Activated CD8-positive, alpha-beta T cell treated with anti-CD3 and anti-CD28 coated beads, Interleukin-2, amount 10 ng/mL, durations not matched to agents 7 days and 5 days (primary cell): ENCODE data around the gene DAO. TPM values are rescaled to one million over a fixed set of nuclear protein-coding genes. Genes with fewer than 3 reads are reported as not detected.
A peak's percentile ranks its signal among the peaks of the same experiment; 100 is the strongest.
"Not testable (repeated sequence)": the region's sequence is repeated elsewhere in the genome, so short reads cannot be mapped to it uniquely, and the experiment has no call there.

Source experiments
- ATAC-seq: fragments of 150-1000 bp; cut with Tn5 transposase; one replicate; pipeline ENCODE4 v1.10.0; 2021; ENCODE audit warnings: moderate library complexity
- CTCF ChIA-PET: fragments of 350-600 bp; sonication (Branson Sonifier 250); formaldehyde crosslinking; loops from one replicate; lab custom pipeline; 2021; ENCODE audit warnings: antibody characterized with exemption; lab: Charles Lee
- POLR2A ChIA-PET: fragments of 350-600 bp; sonication (Branson Sonifier 250); formaldehyde crosslinking; loops from one replicate; lab custom pipeline; 2021; ENCODE audit warnings: antibody characterized with exemption; lab: Charles Lee
- DNase-seq: peaks from one replicate; pipeline ENCODE4 v3.0.0-alpha.2; 2020
- H3K27ac Mint-ChIP-seq: one replicate; pipeline ENCODE4 v1.8.0; 2021; ENCODE audit warnings: mild to moderate bottlenecking, mixed read lengths
- H3K27me3 Mint-ChIP-seq: one replicate; pipeline ENCODE4 v1.8.0; 2021; ENCODE audit warnings: low read depth, mixed read lengths
- H3K36me3 Mint-ChIP-seq: one replicate; pipeline ENCODE4 v1.8.0; 2021; ENCODE audit warnings: low read depth, mixed read lengths
- H3K4me1 Mint-ChIP-seq: one replicate; pipeline ENCODE4 v1.8.0; 2021; ENCODE audit warnings: low read depth, mixed read lengths
- H3K4me3 Mint-ChIP-seq: one replicate; pipeline ENCODE4 v1.8.0; 2021; ENCODE audit warnings: mild to moderate bottlenecking, mixed read lengths
- H3K9me3 Mint-ChIP-seq: one replicate; pipeline ENCODE4 v1.8.0; 2022; ENCODE audit warnings: mixed read lengths; ENCODE audit not compliant: insufficient read depth
- total RNA-seq, 2 experiments: library from RNA; stranded (reverse); gene quantifications; one replicate each; pipeline ENCODE4 v1.2.3, GENCODE V29; 2021

Gene DAO
- total RNA-seq, 2 experiments from 2014 or later: not detected

DNA sequence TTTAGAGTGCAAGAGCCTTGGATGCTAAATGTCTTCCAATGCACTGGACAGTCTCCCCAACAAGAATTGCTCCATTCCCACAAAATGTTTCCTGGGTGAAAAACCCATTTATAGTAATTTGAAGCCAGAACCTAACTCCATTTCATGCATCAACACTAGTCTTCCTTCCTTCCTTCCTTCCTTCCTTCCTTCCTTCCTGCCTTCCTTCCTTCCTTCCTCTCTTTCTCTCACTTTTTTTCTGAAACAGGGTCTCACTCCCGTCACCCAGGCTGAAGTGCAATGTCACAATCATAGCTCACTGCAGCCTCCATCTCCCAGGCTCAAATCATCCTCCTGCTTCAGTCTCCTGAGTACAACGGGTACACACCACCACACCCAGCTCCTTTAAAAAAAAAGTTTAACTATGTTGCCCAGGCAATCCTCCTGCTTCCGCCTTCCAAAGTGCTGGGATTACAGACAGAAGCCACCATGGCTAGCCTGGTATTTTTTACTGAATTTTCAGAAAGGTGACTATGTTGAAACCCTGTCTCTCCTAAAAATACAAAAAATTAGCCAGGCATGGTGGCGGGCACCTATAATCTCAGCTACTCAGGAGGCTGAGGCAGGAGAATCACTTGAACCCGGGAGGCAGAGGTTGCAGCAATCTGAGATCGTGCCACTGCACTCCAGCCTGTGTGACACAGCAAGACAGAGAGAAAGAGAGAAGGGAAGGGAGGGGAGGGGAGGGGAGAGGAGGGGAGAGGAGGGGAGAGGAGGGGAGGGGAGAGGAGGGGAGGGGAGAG, 20.6 kb upstream of the DAO start:
- H3K9me3 Mint-ChIP-seq, DNase-seq, ATAC-seq: not testable (repeated sequence)
- peaks cover 10% of the 10 kb centered on the region for H3K27me3 Mint-ChIP-seq
- peak overlapping the region; percentile 82 for H3K4me3 Mint-ChIP-seq
- H3K4me1 Mint-ChIP-seq: peaks cover 48% of the 10 kb centered on the region
- peaks cover 18% of the 10 kb centered on the region for H3K36me3 Mint-ChIP-seq
- ChIA-PET CTCF (interaction anchor here (1.0 to 2.0 kb wide), 3 partner anchors 92 to 298 kb away, joined by 3 to 6 read pairs (median 4); partner anchors contain the start of gene SART3), POLR2A (interaction anchor here (0.7 to 3.2 kb wide), 3 partner anchors 20 to 230 kb away, joined by 3 to 27 read pairs (median 3); no protein-coding TSS in a partner anchor)
- H3K27ac Mint-ChIP-seq: peak overlapping the region; percentile 76

DNA sequence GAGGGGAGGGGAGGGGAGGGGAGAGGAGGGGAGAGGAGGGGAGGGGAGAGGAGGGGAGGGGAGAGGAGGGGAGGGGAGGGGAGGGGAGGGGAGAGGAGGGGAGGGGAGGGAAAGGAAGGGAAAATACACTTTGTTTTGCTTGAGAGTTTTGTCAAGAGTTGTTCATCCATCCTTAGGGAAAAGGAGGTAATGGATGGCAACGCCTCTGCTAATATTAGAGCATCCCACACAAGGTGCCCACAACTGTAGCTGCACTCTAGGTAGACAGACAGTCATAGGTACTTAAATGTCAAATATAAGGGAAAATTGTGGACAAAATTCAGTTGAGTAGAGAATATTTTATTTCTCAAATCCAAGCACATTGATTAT, 20.0 kb upstream of the DAO start:
- ATAC-seq: no peak
- Mint-ChIP-seq H3K4me1 (peaks cover 45% of the 10 kb centered on the region), H3K9me3 (no peaks in the 10 kb centered on the region), H3K27ac (no peak overlapping the region), H3K4me3 (no peak overlapping the region), H3K27me3 (peaks cover 10% of the 10 kb centered on the region), H3K36me3 (peaks cover 15% of the 10 kb centered on the region)
- DNase-seq: no peak
- CTCF ChIA-PET: interaction anchor here (1.0 kb wide), 1 partner anchor 299 kb away, joined by 3 read pairs; the partner anchor contains the start of gene SART3
- POLR2A ChIA-PET: interaction anchor here (0.7 to 3.2 kb wide), 3 partner anchors 21 to 231 kb away, joined by 3 to 27 read pairs (median 3); no protein-coding TSS in a partner anchor

DNA sequence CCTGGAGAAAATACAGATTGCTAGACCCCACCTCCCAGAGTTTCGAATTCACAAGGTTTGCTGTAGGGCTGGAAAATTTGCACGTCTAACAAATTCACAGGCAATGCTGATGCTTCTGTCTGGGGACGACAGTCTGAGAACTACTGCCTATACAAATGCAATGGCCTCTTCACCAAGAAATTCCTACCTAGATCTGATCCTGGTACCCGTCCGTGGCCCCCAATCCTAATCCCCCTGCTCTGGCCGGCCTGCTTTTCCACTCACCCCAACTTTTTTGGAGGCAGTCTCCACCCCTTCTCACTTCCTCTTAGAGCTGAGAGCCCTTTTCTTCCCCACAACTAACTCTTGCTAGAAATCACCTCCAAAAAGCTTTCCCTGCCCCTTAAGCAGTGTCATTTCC, 19.4 kb upstream of the DAO start:
- Mint-ChIP-seq H3K9me3 (no peaks in the 10 kb centered on the region), H3K4me1 (peaks cover 40% of the 10 kb centered on the region), H3K4me3 (no peak overlapping the region), H3K27me3 (peaks cover 10% of the 10 kb centered on the region), H3K36me3 (peaks cover 10% of the 10 kb centered on the region), H3K27ac (no peak overlapping the region)
- ChIA-PET POLR2A (interaction anchor here (0.7 kb wide), 2 partner anchors 268 to 1637 kb away, joined by 3 read pairs; no protein-coding TSS in a partner anchor), CTCF (interaction anchor here (1.0 kb wide), 1 partner anchor 299 kb away, joined by 3 read pairs; the partner anchor contains the start of gene SART3)
- no peak for DNase-seq
- no peak for ATAC-seq

DNA sequence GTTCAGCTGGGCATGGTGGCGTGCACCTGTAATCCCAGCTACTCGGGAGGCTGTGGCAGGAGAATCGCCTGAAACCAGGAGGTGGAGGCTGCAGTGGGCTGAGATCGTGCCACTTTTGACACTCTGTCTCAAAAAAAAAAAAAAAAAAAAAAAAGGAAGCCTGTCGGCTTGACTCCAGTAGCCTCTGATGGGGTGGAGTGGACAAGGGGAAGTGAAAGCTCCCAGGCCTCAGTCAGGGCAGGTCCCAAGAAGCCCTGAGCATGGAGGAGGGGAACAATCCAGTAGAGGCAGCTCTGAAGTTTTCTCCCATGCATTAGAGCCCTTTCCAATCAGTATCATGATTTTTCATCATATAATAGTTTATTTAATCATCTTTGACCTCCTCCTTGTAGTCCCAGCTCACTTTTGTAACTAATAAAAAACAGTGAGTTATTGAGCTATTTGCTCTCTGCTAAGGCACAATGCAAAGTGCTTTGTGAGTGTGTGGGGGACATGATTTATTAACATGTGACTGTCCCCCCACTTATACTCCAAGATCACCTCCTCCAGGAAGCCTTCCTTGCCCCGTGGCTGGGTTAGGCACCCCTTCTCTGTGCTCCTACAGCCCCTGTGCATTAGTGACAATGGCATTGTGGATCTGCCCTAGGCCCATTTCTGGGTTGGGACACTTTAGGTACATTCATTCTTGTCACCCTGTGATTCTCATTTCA, 17.9 kb upstream of the DAO start:
- no peak overlapping the region for H3K4me3 Mint-ChIP-seq
- peaks cover under 1% of the 10 kb centered on the region for H3K36me3 Mint-ChIP-seq
- ChIA-PET CTCF (no interaction called here), POLR2A (interaction anchor here (0.5 kb wide), 1 partner anchor 28 kb away, joined by 3 read pairs; no protein-coding TSS in a partner anchor)
- H3K27ac Mint-ChIP-seq: no peak overlapping the region
- peaks cover 10% of the 10 kb centered on the region for H3K27me3 Mint-ChIP-seq
- ATAC-seq: no peak
- H3K9me3 Mint-ChIP-seq: no peaks in the 10 kb centered on the region
- peaks cover 25% of the 10 kb centered on the region for H3K4me1 Mint-ChIP-seq
- no peak for DNase-seq

DNA sequence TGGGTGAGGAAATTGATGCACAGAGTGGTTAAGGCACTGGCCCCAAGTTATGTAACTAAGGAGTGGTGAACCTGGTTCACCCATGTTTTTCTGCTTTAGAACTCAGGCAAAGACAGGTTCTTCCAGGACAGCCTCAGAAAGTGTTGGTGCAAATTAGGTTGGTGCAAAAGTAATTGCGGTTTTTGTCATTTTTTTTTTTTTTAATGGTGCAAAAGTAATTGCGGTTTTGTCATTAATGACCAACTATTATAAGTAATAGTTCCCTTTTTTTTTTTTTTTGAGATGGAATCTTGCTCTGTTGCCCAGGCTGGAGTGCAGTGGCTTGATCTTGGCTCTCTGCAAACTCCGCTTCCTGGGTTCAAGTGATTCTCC, 17.3 kb upstream of the DAO start:
- no peak for DNase-seq
- H3K9me3 Mint-ChIP-seq: no peaks in the 10 kb centered on the region
- ATAC-seq: no peak
- no peak overlapping the region for H3K27ac Mint-ChIP-seq
- ChIA-PET CTCF (no interaction called here), POLR2A (no interaction called here)
- no peak overlapping the region for H3K4me3 Mint-ChIP-seq
- H3K36me3 Mint-ChIP-seq: no peaks in the 10 kb centered on the region
- peaks cover 25% of the 10 kb centered on the region for H3K4me1 Mint-ChIP-seq
- H3K27me3 Mint-ChIP-seq: peaks cover 10% of the 10 kb centered on the region

DNA sequence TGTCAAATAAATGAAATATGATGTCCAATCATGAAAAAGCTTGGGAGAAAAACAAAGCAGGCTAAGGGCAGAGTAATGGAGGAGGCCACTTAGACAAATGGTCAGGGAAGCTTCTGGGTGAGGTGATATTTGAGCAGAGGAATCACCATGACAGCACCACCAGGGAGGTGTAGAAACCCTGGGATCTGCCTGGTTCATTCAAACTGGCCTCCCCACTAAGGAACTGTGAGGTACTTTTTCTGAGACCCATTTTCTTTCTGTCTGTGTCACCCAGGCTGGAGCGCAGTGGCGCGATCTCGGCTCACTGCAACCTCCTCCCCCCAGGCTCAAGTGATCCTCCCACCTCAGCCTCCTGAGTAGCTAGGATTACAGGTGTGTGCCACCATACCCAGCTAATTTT, 14.7 kb upstream of the DAO start:
- H3K4me1 Mint-ChIP-seq: peaks cover 6% of the 10 kb centered on the region
- H3K36me3 Mint-ChIP-seq: no peaks in the 10 kb centered on the region
- ChIA-PET POLR2A (no interaction called here), CTCF (no interaction called here)
- H3K9me3 Mint-ChIP-seq: no peaks in the 10 kb centered on the region
- ATAC-seq (no peak), DNase-seq (no peak)
- no peak overlapping the region for H3K4me3 Mint-ChIP-seq
- H3K27ac Mint-ChIP-seq: no peak overlapping the region
- H3K27me3 Mint-ChIP-seq: peaks cover 2% of the 10 kb centered on the region

DNA sequence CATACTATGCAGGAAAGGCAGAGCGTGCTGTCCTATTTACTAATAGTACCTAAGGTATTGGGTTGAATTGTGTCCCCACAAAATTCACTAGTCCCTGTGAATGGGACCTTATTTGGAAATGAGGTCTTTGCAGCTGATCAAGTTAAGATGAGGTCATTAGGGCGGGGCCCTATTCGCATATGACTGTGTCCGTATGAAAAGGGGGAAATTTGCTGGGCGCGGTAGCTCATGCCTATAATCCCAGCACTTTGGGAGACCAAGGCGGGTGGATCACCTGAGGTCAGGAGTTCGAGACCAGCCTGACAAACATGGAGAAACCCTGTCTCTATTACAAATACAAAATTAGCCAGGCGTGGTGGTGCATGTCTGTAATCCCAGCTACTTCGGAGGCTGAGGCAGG, 13.8 kb upstream of the DAO start:
- H3K27ac Mint-ChIP-seq, H3K27me3 Mint-ChIP-seq, ATAC-seq, H3K9me3 Mint-ChIP-seq, H3K36me3 Mint-ChIP-seq, DNase-seq, H3K4me1 Mint-ChIP-seq, H3K4me3 Mint-ChIP-seq: not testable (repeated sequence)
- ChIA-PET POLR2A (interaction anchor here (1.7 kb wide), 1 partner anchor 8 kb away, joined by 5 read pairs; no protein-coding TSS in a partner anchor), CTCF (interaction anchor here (1.1 to 1.6 kb wide), 2 partner anchors 18 to 63 kb away, joined by 3 to 4 read pairs; no protein-coding TSS in a partner anchor)

DNA sequence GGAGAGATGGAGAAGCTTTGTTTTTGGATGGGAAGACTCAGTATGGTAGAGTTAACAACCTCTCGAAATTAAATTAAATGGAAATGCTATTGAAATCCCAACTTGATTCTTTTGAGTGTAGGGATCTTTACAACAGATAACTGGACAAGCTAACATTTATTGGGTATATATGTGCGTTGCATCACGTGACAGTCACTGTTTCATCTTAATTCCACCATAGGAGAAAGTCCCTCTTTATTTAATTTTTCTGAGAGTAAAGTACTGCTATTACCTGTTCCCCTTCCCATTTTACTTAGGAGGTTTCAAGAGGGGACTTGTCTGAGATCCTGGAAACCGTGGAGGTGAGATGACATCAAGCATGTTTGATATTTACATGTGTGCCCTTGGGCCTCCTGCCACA, 11.1 kb upstream of the DAO start:
- no peaks in the 10 kb centered on the region for H3K4me1 Mint-ChIP-seq
- no peaks in the 10 kb centered on the region for H3K9me3 Mint-ChIP-seq
- no peak for ATAC-seq
- H3K4me3 Mint-ChIP-seq: no peak overlapping the region
- no peaks in the 10 kb centered on the region for H3K27me3 Mint-ChIP-seq
- H3K36me3 Mint-ChIP-seq: no peaks in the 10 kb centered on the region
- DNase-seq: no peak
- ChIA-PET POLR2A (no interaction called here), CTCF (interaction anchor here (2.0 kb wide), 1 partner anchor 15 kb away, joined by 6 read pairs; no protein-coding TSS in a partner anchor)
- H3K27ac Mint-ChIP-seq: no peak overlapping the region

DNA sequence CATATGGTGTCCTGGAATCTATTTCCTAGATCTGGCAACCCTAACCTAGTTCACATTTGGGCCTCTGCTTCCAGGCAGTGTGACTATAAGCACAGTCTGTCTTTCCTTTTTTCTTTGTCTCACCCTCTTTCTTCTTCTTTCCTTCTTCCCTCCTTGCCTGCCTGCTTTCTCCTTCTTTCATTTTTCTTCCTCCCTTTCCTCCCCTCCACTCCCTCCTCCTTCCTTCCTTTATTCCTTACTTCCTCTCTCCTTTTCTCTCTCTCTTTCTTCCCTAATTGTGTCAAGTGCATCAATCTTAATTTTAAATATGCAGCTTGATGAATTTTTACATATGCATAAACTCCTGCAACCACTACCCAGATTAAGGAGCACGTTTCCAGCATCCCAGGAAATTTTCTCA, 4.6 kb upstream of the DAO start:
- ATAC-seq: no peak
- CTCF ChIA-PET: interaction anchor here (2.0 kb wide), 2 partner anchors 9 to 75 kb away, joined by 5 read pairs; no protein-coding TSS in a partner anchor
- H3K27ac Mint-ChIP-seq: no peak overlapping the region
- no peaks in the 10 kb centered on the region for H3K36me3 Mint-ChIP-seq
- H3K9me3 Mint-ChIP-seq: no peaks in the 10 kb centered on the region
- DNase-seq: no peak
- no peaks in the 10 kb centered on the region for H3K27me3 Mint-ChIP-seq
- POLR2A ChIA-PET: interaction anchor here (0.7 kb wide), 1 partner anchor 28 kb away, joined by 3 read pairs; no protein-coding TSS in a partner anchor
- H3K4me1 Mint-ChIP-seq: peaks cover 10% of the 10 kb centered on the region
- no peak overlapping the region for H3K4me3 Mint-ChIP-seq

DNA sequence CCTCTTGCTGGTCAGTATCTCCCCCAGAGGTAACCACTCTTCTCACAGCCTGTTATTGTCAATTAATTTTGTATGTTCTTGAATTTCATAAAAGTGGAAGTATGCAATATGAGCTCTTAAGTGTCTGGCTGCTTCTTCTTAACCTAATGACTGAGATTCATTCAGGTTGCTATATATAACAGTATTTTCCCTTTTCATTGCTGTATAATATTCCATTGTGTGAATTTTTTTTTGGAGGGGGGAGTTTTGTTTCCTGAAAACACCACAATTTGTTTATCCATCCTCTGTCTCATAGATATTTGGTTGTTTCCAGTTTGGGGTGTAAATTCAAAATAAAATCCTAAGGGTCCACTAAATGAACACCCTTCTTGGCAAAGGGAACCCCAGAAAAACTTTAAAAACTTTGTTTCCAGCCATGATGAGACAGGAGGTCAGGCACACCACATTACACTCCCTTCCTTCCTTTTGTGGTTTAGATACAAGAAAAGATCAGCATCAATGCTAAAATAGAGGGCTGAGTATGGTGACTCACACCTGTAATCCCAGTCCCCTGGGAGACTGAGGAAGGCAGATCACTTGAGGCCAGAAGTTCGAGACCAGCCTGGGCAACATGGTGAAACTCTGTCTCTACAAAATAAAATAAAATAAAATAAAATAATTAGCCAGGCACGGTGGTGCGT, 4.1 kb upstream of the DAO start:
- ChIA-PET POLR2A (interaction anchor here (0.7 kb wide), 1 partner anchor 29 kb away, joined by 3 read pairs; no protein-coding TSS in a partner anchor), CTCF (interaction anchor here (2.0 kb wide), 1 partner anchor 8 kb away, joined by 5 read pairs; no protein-coding TSS in a partner anchor)
- peaks cover 10% of the 10 kb centered on the region for H3K4me1 Mint-ChIP-seq
- no peak overlapping the region for H3K27ac Mint-ChIP-seq
- ATAC-seq (no peak), DNase-seq (peak; percentile 26)
- no peak overlapping the region for H3K4me3 Mint-ChIP-seq
- H3K27me3 Mint-ChIP-seq: peaks cover under 1% of the 10 kb centered on the region
- H3K36me3 Mint-ChIP-seq: no peaks in the 10 kb centered on the region
- no peaks in the 10 kb centered on the region for H3K9me3 Mint-ChIP-seq

DNA sequence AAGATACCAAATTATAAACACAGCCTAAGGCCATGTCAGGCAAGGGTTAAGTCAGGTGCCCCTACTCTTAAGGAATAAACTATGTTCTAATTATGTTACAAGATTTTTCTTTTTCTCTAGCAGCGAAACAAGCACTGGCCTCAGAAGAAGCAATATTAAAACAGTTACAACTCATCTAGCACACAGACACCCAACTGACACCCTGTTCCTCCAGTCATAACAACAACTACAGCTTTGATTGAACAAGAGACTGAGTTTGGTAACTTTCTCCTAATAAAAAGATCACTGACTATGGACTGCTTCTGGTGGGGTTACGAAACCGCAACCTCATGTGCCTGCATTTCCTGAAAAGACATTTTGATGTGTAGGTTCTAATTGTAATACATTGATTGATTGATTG, 3.3 kb upstream of the DAO start:
- CTCF ChIA-PET: no interaction called here
- H3K36me3 Mint-ChIP-seq: no peaks in the 10 kb centered on the region
- no peaks in the 10 kb centered on the region for H3K9me3 Mint-ChIP-seq
- no peak overlapping the region for H3K4me3 Mint-ChIP-seq
- POLR2A ChIA-PET: no interaction called here
- peaks cover 10% of the 10 kb centered on the region for H3K4me1 Mint-ChIP-seq
- ATAC-seq: no peak
- no peak for DNase-seq
- H3K27ac Mint-ChIP-seq: no peak overlapping the region
- H3K27me3 Mint-ChIP-seq: peaks cover 5% of the 10 kb centered on the region
